CD4-positive, alpha-beta T cell (primary cell): Measurements from ENCODE around the gene RER1. TPM values are rescaled to one million over a fixed set of nuclear protein-coding genes. Genes with fewer than 3 reads are reported as not detected.

ENCODE experiments used
- ATAC-seq: fragments of 200-7000 bp; cut with Tn5 transposase; one replicate; pipeline ENCODE4 v1.10.0; 2022; ENCODE audit warnings: mild to moderate bottlenecking; ENCODE audit not compliant: poor library complexity
- CTCF ChIA-PET: fragments of 350-600 bp; sonication (Branson Sonifier 250); formaldehyde crosslinking; loops from one replicate; lab custom pipeline; 2021; ENCODE audit warnings: antibody characterized with exemption, inconsistent platforms; lab: Charles Lee
- POLR2A ChIA-PET: fragments of 350-600 bp; sonication (Branson Sonifier 250); formaldehyde crosslinking; loops from one replicate; lab custom pipeline; 2021; ENCODE audit warnings: antibody characterized with exemption, inconsistent platforms; lab: Charles Lee
- DNase-seq, 14 experiments: peaks; one replicate each; pipeline ENCODE4 v3.0.0-alpha.2; 2013 to 2020; ENCODE audit warnings: mixed read lengths in 2 of 14
- H3K27ac ChIP-seq, 2 donors: one replicate each; pipeline versions ENCODE4 v1.5.1 to v1.7.0; 2013; ENCODE audit warnings: low read length in 2 of 2, low read depth in 1 of 2, mild to moderate bottlenecking in 1 of 2
- H3K27me3 ChIP-seq, 2 experiments: 1 replicate in 1 of 2; 2 replicates in 1 of 2; pipeline versions ENCODE4 v1.6.1 to v1.7.0; 2013; ENCODE audit warnings: low read length in 2 of 2, control low read depth in 1 of 2, mild to moderate bottlenecking in 1 of 2, moderate library complexity in 1 of 2; ENCODE audit not compliant: insufficient read depth in 2 of 2, control insufficient read depth in 1 of 2
- H3K36me3 ChIP-seq: one replicate; pipeline ENCODE4 v1.6.1; 2013; ENCODE audit warnings: low read length, control low read depth; ENCODE audit not compliant: insufficient read depth
- H3K4me1 ChIP-seq: one replicate; pipeline ENCODE4 v1.6.1; 2013; ENCODE audit warnings: low read length, control low read depth; ENCODE audit not compliant: insufficient read depth
- H3K4me3 ChIP-seq: one replicate; pipeline ENCODE4 v1.5.1; 2013; ENCODE audit warnings: mild to moderate bottlenecking, low read length, moderate library complexity
- H3K9me3 ChIP-seq, 2 experiments: 1 replicate in 1 of 2; 2 replicates in 1 of 2; pipeline versions ENCODE4 v1.6.1 to v1.7.0; 2013; ENCODE audit warnings: low read length in 2 of 2, mild to moderate bottlenecking in 2 of 2, control low read depth in 1 of 2, moderate library complexity in 1 of 2; ENCODE audit not compliant: control insufficient read depth in 1 of 2, insufficient read depth in 1 of 2
- H3K27ac Mint-ChIP-seq: one replicate; pipeline ENCODE4 v1.8.0; 2020; ENCODE audit warnings: mixed read lengths
- H3K27me3 Mint-ChIP-seq: one replicate; pipeline ENCODE4 v1.8.0; 2021; ENCODE audit warnings: mixed read lengths
- H3K36me3 Mint-ChIP-seq: one replicate; pipeline ENCODE4 v1.8.0; 2021; ENCODE audit warnings: low read depth, mixed read lengths
- H3K4me1 Mint-ChIP-seq: one replicate; pipeline ENCODE4 v1.8.0; 2021; ENCODE audit warnings: low read depth, mixed read lengths
- H3K4me3 Mint-ChIP-seq: one replicate; pipeline ENCODE4 v1.8.0; 2020; ENCODE audit warnings: mild to moderate bottlenecking, mixed read lengths
- H3K9me3 Mint-ChIP-seq: one replicate; pipeline ENCODE4 v1.8.0; 2020; ENCODE audit warnings: mixed read lengths
- intact Hi-C, 2 experiments: fragments of 100-400 bp; cut with DNase I in 1 of 2; cut with micrococcal nuclease in 1 of 2; formaldehyde crosslinking; loops; one replicate each; pipeline versions ENCODE4 v1.15.1 to v1.9.0; 2023 to 2025; cut with DNase I, micrococcal nuclease
- total RNA-seq, 174 experiments: library from RNA in 2 of 174; stranded (reverse) in 2 of 174; gene quantifications; one replicate each; pipeline ENCODE4 v1.2.3 and lab custom pipeline; 2021 to 2026
- TF ChIP-seq, protein P1 (sequence below): fragments of 200-600 bp; IDR thresholded peaks from one replicate; pipeline ENCODE4 v1.8.0; 2022; ENCODE audit warnings: antibody characterized with exemption, mild to moderate bottlenecking

The RER1 gene
- total RNA-seq, 2 experiments from 2014 or later: 57.9 to 60.7 TPM

DNA sequence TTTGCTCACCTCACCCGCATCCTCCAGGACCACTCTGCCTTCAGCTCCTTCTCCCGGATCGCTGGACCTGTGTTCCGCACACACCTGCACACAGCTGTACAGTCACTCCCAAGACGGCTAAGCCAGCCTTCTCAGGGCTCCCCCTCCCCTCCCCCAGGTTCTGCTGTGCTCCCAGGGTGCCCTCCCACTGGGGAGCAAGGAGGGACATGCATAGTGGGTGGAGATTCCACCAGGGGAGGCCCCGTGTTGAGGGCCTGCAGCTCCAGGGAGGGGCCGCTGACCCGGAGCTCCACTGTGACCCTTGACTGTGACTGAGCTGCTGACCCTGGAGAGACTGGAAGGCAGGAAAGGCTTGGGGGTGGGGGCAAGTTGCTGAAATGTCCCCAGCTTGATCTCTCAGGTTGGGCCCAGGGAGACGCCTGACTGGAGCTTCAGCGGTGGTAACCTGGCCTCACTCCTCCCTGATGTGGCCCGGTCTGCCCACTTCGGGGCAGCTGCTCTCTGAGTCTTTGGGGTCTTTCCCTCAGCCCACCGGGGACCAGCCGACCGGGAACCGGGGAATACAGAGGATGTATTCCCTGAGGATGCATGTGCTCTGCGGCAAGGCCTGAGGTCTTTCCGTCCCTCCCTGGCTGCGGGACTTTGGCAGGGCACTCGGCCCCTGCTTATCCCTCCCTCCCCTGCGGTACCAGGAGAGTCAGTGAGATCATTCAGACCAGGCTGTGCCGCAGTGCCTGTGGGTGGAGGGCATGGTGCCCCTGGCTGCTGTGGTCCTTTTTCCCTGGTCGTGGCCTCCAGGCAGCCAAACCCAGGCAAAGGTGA lies 55.8 kb downstream of the RER1 start:
- H3K4me3 ChIP-seq: no peak overlapping the region
- Mint-ChIP-seq H3K4me1 (no peaks in the 10 kb centered on the region), H3K27me3 (peaks cover 5% of the 10 kb centered on the region), H3K36me3 (no peaks in the 10 kb centered on the region), H3K9me3 (no peaks in the 10 kb centered on the region), H3K4me3 (no peak overlapping the region), H3K27ac (no peak overlapping the region)
- peaks cover 11% of the 10 kb centered on the region for H3K4me1 ChIP-seq
- no peaks in the 10 kb centered on the region for H3K9me3 ChIP-seq
- intact Hi-C loops: no loop called here
- DNase-seq: no peak
- no peaks in the 10 kb centered on the region for H3K36me3 ChIP-seq
- no peak for ATAC-seq
- H3K27ac ChIP-seq: no peak overlapping the region
- ChIA-PET POLR2A (no interaction called here), CTCF (no interaction called here)
- peaks cover 18% of the 10 kb centered on the region in 2 experiments for H3K27me3 ChIP-seq
- TF ChIP-seq, protein P1, sequence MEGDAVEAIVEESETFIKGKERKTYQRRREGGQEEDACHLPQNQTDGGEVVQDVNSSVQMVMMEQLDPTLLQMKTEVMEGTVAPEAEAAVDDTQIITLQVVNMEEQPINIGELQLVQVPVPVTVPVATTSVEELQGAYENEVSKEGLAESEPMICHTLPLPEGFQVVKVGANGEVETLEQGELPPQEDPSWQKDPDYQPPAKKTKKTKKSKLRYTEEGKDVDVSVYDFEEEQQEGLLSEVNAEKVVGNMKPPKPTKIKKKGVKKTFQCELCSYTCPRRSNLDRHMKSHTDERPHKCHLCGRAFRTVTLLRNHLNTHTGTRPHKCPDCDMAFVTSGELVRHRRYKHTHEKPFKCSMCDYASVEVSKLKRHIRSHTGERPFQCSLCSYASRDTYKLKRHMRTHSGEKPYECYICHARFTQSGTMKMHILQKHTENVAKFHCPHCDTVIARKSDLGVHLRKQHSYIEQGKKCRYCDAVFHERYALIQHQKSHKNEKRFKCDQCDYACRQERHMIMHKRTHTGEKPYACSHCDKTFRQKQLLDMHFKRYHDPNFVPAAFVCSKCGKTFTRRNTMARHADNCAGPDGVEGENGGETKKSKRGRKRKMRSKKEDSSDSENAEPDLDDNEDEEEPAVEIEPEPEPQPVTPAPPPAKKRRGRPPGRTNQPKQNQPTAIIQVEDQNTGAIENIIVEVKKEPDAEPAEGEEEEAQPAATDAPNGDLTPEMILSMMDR: no peak

DNA sequence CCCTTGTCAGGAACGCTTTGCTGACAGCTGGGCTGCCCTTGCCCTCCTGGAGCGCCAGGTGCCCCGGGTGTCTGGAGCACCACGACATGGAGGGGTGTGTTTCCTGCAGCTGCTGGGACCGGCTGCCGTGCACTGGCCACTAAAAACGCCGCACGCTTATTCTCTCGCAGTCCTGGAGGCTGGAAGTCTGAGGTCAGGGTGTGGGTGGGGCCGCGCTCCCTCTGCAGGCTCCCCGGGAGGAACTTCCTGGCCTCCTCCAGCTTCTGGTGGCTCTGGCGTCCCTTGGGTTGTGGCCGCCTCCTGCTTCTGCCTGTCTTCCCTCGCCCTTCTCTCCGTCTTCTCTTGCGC lies 56.4 kb downstream of the RER1 start:
- no peak overlapping the region for H3K4me3 Mint-ChIP-seq
- POLR2A ChIA-PET: no interaction called here
- TF ChIP-seq, protein P1: no peak
- Histone ChIP-seq H3K27me3 (peaks cover 12% of the 10 kb centered on the region in 2 experiments), H3K27ac (no peak overlapping the region), H3K4me1 (peaks cover 9% of the 10 kb centered on the region), H3K9me3 (no peaks in the 10 kb centered on the region), H3K36me3 (no peaks in the 10 kb centered on the region), H3K4me3 (no peak overlapping the region)
- intact Hi-C loops: no loop called here
- H3K36me3 Mint-ChIP-seq: no peaks in the 10 kb centered on the region
- H3K27me3 Mint-ChIP-seq: no peaks in the 10 kb centered on the region
- CTCF ChIA-PET: no interaction called here
- ATAC-seq (no peak), DNase-seq (no peak)
- no peaks in the 10 kb centered on the region for H3K4me1 Mint-ChIP-seq
- no peaks in the 10 kb centered on the region for H3K9me3 Mint-ChIP-seq
- no peak overlapping the region for H3K27ac Mint-ChIP-seq

DNA sequence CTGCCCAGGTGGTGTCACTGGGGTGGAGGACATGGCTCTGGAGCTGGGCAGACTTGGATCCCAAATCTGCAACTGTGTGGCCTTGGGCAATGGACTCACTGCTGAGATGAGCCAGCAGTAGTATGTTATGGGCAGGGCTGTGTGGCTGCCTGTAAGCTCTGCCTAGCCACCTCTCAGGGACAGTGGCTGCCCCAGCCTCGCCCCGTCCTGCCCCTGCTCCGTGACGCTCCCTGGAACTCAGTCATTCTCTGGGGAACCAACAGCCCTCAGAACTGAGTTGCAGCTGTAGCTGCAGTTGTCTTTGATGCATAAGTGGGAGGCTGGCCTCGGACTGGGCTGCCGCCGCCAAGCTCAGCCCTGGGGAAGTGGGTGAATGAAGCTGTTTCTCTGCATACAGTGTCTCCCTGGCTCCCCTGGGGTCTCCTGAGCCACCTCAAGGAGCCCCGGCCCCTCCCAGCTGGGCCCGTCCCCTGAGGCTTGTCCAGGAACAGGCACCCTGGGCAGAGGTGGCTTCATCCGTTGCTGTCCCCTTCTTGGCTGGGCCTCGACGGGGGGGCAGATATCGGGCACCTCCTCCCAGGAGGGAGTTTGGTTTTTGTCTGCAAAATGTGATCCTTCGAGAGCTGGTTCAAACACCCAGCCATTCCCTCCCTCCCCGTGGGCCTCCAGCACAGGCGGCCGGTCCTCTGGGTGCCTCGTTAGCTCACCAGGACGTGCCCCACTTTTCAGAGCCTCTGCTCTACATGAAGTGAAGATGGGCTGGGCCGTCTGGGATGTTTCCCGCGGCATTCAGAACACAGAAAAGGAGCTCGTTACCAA lies 58.2 kb downstream of the RER1 start:
- ATAC-seq: no peak
- no peak overlapping the region for H3K27ac ChIP-seq
- ChIA-PET POLR2A (no interaction called here), CTCF (no interaction called here)
- Mint-ChIP-seq H3K36me3 (no peaks in the 10 kb centered on the region), H3K9me3 (no peaks in the 10 kb centered on the region), H3K4me3 (no peak overlapping the region), H3K27ac (no peak overlapping the region), H3K4me1 (no peaks in the 10 kb centered on the region), H3K27me3 (no peaks in the 10 kb centered on the region)
- TF ChIP-seq, protein P1: no peak
- intact Hi-C loops: no loop called here
- no peak for DNase-seq
- H3K36me3 ChIP-seq: no peaks in the 10 kb centered on the region
- H3K4me3 ChIP-seq: no peak overlapping the region
- H3K4me1 ChIP-seq: no peaks in the 10 kb centered on the region
- no peaks in the 10 kb centered on the region for H3K9me3 ChIP-seq
- H3K27me3 ChIP-seq: peaks cover 0 to under 1% of the 10 kb centered on the region in 2 experiments
